Effector memory CD8-positive, alpha-beta T cell (primary cell): ENCODE results near the gene DYNLL2.

Source experiments
- ATAC-seq: fragments of 150-1000 bp; cut with Tn5 transposase; replicated peaks from 2 replicates; pipeline ENCODE4 v1.10.0; 2021; ENCODE audit warnings: mild to moderate bottlenecking, moderate library complexity
- DNase-seq, 3 experiments: peaks; one replicate each; pipeline ENCODE4 v3.0.0; 2021
- H3K27ac Mint-ChIP-seq, 2 donors: one replicate each; pipeline ENCODE4 v1.8.0; 2022; ENCODE audit warnings: mild to moderate bottlenecking in 2 of 2, mixed read lengths in 2 of 2, moderate library complexity in 2 of 2
- H3K27me3 Mint-ChIP-seq, 2 donors: one replicate each; pipeline ENCODE4 v1.8.0; 2022; ENCODE audit warnings: mixed read lengths in 2 of 2
- H3K36me3 Mint-ChIP-seq: one replicate; pipeline ENCODE4 v1.8.0; 2022; ENCODE audit warnings: mild to moderate bottlenecking, moderate library complexity, mixed read lengths; ENCODE audit not compliant: insufficient read depth
- H3K4me1 Mint-ChIP-seq, 2 donors: one replicate each; pipeline ENCODE4 v1.8.0; 2022; ENCODE audit warnings: low read depth in 2 of 2, mixed read lengths in 2 of 2
- H3K4me3 Mint-ChIP-seq, 2 donors: one replicate each; pipeline ENCODE4 v1.8.0; 2022; ENCODE audit warnings: mild to moderate bottlenecking in 2 of 2, mixed read lengths in 2 of 2, moderate library complexity in 2 of 2
- H3K9me3 Mint-ChIP-seq, 2 donors: one replicate each; pipeline ENCODE4 v1.8.0; 2022; ENCODE audit warnings: mixed read lengths in 2 of 2

DYNLL2 gene

DNA sequence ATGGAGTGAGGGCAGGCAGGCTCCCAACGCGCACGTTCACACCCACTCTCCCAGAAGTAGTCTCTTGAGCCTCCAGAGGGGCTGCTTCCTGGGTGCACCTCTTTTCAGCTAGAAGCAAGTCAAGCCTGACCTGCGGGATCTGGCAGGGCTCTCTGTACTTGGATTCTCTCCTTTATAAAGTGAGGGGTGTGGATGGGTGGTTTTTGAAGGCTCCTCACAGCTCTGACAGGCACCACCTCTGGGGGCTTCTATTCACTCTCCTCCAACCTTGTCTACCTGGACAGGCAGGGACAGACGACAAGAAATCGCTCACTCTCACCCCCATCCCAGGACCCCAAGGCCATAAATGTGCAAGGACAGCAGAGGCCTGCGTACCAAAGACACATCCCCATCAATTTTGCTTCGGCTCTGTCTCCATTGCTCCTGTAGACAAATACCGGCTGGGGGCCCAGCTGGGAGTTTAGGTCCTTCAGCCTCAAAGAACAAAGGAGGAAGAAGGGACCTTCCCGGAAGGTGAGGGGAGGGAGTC lies 814 bp upstream of the DYNLL2 start:
- no peak for DNase-seq
- peaks cover 18 to 28% of the 10 kb centered on the region in 2 donors for H3K4me1 Mint-ChIP-seq
- no peaks in the 10 kb centered on the region for H3K27me3 Mint-ChIP-seq
- peaks cover 33% of the 10 kb centered on the region for H3K36me3 Mint-ChIP-seq
- peak overlapping the region in 1 of 2 donors; percentile 31 for H3K4me3 Mint-ChIP-seq
- peak overlapping the region in 1 of 2 donors; percentile 38 for H3K27ac Mint-ChIP-seq
- H3K9me3 Mint-ChIP-seq: no peaks in the 10 kb centered on the region
- ATAC-seq: no peak

DNA sequence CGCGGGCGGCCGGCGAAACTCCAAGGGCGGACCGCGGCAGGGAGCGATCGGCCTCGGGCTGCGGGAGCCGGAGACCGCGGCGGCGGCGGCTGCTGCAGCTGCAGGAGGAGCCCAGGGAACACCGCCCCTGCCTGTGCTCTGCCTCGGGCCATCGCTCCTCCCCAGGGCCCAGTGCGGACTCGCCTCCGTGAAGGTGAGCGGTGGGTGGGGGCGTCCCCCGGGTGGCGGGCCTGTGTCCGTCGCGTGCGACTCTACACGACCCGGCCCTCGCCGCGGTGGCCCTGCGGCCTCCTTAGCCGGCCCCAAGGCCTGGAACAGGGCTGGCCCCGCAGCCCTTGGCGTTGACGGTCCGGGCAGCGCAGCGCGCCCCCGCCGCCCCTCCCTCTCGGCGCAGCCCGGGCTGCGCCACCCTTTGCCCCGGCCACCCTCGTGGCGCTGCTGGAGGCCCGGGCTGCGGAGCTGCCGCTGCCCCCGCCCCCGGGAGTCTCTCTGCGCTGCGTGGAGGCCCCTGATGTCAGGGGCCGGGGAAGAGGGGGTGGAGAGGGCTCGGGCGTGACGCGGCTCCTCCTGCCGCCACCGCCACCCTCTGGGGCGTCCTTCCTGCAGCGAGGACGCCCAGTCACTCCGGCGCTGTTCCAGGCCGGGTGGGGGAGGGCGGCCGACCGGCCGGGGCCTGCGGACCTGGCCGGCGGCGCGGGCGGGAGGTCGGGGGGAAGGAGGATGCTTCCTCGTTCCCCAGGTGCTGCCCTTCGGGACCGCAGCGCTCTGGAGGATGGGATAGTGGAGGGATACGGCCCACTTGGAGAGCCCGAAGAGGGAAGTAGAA lies 485 bp downstream of the DYNLL2 start:
- H3K4me1 Mint-ChIP-seq: peaks cover 23 to 41% of the 10 kb centered on the region in 2 donors

DNA sequence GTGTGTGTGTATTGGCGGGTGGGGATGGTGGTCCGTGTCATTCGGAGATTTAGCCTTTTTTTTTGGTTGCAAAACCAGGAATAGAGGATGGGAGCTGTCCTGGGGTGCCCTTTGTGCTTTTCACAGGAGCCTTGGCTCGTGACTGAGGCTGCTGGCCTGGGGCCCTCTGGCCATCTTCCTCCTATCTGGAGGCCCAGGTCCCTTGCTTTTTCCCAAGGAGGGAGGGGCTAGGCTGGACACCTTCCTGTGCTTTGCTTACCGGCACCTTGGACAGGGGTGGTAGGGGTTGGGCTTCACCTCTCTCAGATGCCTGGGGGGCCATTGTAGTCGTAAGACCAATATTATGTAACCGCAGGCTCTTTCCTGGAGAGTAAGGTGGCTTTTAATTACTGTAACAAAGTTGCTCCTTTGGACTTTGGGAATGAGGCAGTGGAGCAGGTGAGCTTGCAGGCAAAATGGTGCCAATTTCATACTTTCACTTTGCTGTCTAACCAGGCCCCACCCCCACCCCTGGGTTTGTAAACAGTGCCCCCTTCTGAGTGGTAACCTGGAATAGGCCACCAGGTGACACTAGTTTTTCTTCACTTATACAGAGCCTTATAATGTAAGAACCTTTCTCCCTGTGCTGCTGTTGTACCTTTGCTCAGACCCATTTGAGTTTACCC lies 1.2 kb downstream of the DYNLL2 start:
- DNase-seq: peak; percentile 16 to 41 (median 18)
- H3K36me3 Mint-ChIP-seq: peaks cover 50% of the 10 kb centered on the region

More for the DNA sequence above, 485 bp downstream of the DYNLL2 start:
- ATAC-seq: peak; percentile 75
- Mint-ChIP-seq H3K27me3 (no peaks in the 10 kb centered on the region), H3K27ac (peak overlapping the region; percentile 69 to 77), H3K36me3 (peaks cover 46% of the 10 kb centered on the region), H3K9me3 (no peaks in the 10 kb centered on the region), H3K4me3 (peak overlapping the region; percentile 82 to 86)
- DNase-seq: peak; percentile 64 to 68 (median 65)

DNA sequence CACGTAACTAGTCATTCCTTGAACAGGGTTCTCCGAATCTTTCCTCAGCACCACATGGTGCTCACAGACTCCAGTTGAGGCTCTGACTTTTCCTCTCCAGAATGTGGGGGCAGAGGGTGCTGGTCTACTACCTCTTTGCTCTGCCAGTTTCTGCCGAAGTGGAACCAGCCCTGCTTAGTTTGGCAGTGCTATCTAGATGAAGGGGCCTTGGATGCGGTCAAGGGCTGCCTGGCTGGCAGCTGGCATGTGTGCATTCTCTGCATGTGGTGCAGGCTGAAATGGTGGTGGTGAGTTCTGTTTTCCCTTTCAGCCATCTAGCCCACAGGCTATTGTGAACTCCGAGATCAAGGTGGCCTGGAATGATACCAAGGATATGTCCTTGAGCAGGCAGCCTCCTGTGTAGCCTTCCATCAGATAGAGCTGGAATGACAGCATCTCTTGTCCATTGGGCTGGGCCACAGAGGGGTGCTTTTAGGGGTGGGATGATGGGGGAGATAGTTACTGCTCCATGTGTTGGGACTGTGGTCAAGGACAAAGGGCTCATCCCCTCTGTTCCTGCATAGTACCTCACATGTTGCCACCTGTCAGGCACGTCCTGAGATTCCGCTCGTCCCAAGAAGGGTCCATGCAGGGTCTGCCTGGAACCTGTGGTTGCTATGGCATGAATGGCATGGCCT lies 2.0 kb downstream of the DYNLL2 start:
- Mint-ChIP-seq H3K4me1 (peaks cover 30 to 49% of the 10 kb centered on the region in 2 donors), H3K27ac (peak overlapping the region; percentile 69 to 77), H3K4me3 (peak overlapping the region; percentile 82 to 86), H3K36me3 (peaks cover 57% of the 10 kb centered on the region), H3K27me3 (no peaks in the 10 kb centered on the region), H3K9me3 (no peaks in the 10 kb centered on the region)
- ATAC-seq (no peak), DNase-seq (no peak)

More for the DNA sequence above, 1.2 kb downstream of the DYNLL2 start:
- Mint-ChIP-seq H3K4me3 (peak overlapping the region; percentile 82 to 86), H3K4me1 (peaks cover 26 to 42% of the 10 kb centered on the region in 2 donors), H3K27me3 (no peaks in the 10 kb centered on the region), H3K9me3 (no peaks in the 10 kb centered on the region), H3K27ac (peak overlapping the region; percentile 69 to 77)
- peak; percentile 28 for ATAC-seq

DNA sequence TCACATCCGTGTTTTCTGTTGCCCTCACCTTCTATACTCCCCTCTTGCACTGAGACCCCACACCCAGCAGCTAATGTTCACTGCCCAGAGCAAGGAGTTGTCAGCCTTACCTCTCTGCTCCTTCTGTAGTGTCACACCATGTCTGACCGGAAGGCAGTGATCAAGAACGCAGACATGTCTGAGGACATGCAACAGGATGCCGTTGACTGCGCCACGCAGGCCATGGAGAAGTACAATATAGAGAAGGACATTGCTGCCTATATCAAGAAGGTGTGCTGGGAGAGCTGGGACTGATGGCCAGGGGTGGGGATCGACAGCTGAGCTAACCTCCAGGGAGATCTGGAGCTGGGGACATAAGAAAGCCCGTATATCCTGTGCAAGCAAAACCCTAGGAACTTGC lies 3.7 kb downstream of the DYNLL2 start:
- Mint-ChIP-seq H3K36me3 (peaks cover 75% of the 10 kb centered on the region), H3K4me3 (peak overlapping the region in 1 of 2 donors; percentile 12), H3K27ac (peak overlapping the region in 1 of 2 donors; percentile 89), H3K4me1 (peaks cover 38 to 63% of the 10 kb centered on the region in 2 donors), H3K9me3 (no peaks in the 10 kb centered on the region), H3K27me3 (no peaks in the 10 kb centered on the region)
- DNase-seq: no peak
- ATAC-seq: no peak

DNA sequence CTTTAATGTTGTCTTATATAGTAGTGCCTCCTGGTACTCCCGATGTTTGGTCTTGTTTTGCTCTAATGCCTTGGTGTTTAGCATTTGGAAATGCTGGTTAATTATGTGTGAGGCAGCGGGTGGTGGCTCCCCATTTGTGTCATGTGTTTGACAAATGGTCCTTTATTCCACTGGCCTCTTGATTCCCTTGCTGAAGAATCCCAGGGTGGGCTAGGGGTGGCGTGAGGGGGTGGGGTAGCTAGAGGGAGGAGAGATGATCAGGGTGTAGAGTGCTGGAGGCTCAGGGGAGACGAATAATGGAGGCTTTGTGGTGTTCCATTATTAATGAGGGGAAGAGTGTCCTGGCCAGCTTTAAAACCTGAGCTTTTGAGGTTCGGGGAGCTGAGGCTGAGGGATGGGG lies 5.4 kb downstream of the DYNLL2 start:
- Mint-ChIP-seq H3K4me1 (peaks cover 49 to 80% of the 10 kb centered on the region in 2 donors), H3K27me3 (no peaks in the 10 kb centered on the region), H3K27ac (peak overlapping the region; percentile 54 to 62), H3K9me3 (no peaks in the 10 kb centered on the region), H3K4me3 (no peak overlapping the region), H3K36me3 (peaks cover 69% of the 10 kb centered on the region)
- ATAC-seq: no peak
- no peak for DNase-seq

DNA sequence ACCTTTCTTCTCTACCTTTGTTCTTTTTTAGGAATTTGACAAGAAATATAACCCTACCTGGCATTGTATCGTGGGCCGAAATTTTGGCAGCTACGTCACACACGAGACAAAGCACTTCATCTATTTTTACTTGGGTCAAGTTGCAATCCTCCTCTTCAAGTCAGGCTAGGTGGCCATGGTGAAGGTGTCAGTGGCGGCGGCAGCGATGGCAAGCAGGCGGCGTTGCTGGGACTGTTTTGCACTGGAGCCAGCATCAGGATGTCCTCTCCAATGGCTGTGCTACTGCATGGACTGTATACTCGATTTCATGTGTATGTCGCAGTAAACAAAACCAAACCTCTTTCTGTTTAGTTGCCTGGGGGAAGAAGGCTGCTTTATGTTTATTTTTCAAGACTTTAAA lies 5.9 kb downstream of the DYNLL2 start:
- ATAC-seq: no peak
- Mint-ChIP-seq H3K4me3 (no peak overlapping the region), H3K4me1 (peaks cover 50 to 80% of the 10 kb centered on the region in 2 donors), H3K27me3 (no peaks in the 10 kb centered on the region), H3K27ac (peak overlapping the region in 1 of 2 donors; percentile 87), H3K9me3 (no peaks in the 10 kb centered on the region), H3K36me3 (peaks cover 65% of the 10 kb centered on the region)
- no peak for DNase-seq

DNA sequence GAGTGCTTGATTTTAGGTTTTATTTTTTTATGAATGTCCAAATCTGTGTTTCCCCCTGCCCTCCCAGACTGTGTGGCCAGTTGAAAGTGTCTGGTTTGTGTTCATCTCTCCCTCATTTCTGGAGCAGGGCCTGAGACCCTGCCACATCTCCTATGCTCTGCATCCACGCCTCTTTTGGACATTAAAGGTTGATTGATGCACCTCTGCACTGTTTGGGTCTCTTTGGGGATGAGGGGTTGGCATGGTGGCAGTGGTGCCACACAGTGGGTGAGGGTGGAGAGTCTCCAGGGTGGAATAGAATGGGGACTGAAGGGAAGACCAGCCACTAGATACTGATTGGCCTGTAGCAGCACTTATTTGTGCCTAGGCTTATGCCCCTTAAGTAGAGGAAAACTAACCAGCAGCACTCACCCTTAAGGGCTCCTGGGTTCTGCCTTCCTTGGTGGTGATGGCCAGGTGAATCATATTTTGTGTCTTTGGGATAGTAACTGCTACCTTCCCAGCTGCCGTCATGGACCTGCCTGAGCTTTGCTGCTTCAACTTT lies 7.9 kb downstream of the DYNLL2 start:
- Mint-ChIP-seq H3K36me3 (peaks cover 54% of the 10 kb centered on the region), H3K4me3 (no peak overlapping the region), H3K4me1 (peaks cover 39 to 65% of the 10 kb centered on the region in 2 donors), H3K9me3 (no peaks in the 10 kb centered on the region), H3K27me3 (no peaks in the 10 kb centered on the region), H3K27ac (peak overlapping the region; percentile 87 to 95)
- ATAC-seq: peak; percentile 19
- DNase-seq: no peak

DNA sequence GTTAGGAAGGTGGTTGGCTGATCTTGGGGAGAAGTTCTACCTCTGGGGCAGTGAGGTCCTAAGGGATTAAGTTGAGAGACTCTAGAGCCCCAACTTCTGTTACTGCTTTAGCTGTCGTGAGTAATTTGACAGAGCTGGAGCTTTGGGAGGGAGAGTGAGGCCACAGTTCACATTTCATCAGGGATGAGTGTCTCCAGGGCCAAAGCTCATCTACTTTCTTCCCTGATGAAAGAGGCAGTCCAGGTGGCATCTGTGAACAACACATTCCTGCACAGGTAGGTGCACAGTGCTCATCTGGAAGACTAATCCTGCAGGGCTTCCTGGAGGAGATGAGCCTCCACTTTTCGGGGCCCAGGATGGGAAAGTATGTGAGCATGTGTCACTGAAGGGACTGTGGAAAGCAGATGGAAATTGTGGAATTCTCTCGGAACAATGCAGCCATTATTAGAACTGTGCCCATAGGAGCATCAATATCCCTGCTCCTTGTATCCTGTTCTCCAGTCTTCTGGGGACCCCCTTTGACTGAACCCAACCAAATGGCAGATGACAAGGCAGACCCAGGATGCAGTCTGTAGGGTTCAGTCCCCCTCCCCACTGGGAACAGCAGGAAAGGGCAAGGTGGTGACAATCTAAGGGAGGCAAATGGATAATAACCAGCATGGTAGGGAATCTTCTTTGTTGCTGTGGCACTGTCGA lies 9.0 kb downstream of the DYNLL2 start:
- no peaks in the 10 kb centered on the region for H3K9me3 Mint-ChIP-seq
- peak overlapping the region; percentile 87 to 95 for H3K27ac Mint-ChIP-seq
- DNase-seq (no peak), ATAC-seq (no peak)
- peak overlapping the region in 1 of 2 donors; percentile 13 for H3K4me3 Mint-ChIP-seq
- no peaks in the 10 kb centered on the region for H3K27me3 Mint-ChIP-seq
- H3K36me3 Mint-ChIP-seq: peaks cover 45% of the 10 kb centered on the region
- peaks cover 34 to 53% of the 10 kb centered on the region in 2 donors for H3K4me1 Mint-ChIP-seq

DNA sequence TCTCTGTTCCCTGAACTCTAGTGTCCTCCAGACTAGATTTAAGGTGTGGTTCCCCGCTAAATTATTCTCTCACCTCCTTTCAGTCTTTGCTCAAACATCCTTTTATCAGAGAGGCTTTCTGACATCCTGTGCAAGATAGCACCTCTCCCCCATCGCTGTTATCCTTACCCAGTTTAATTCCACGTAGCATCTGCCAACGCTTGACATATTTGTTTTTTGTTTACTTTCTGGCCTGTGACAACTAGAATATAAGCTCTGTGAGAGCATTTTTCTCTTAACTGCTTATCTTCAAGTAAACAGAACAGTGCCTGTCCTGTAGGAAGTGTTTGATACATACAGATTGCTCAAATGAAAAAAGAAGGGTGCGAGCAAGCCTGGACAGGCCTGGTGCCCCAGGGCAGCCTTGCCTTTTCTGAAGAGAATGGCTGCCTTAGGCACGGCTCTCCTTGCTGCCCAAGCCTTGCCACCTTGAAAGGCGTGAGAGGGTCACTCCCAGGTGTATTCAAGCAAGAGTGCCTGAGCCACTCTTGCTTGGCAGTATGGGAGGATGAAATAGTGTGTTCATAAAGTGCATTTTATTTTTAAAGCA lies 9.7 kb downstream of the DYNLL2 start:
- peaks cover 39% of the 10 kb centered on the region for H3K36me3 Mint-ChIP-seq

DNA sequence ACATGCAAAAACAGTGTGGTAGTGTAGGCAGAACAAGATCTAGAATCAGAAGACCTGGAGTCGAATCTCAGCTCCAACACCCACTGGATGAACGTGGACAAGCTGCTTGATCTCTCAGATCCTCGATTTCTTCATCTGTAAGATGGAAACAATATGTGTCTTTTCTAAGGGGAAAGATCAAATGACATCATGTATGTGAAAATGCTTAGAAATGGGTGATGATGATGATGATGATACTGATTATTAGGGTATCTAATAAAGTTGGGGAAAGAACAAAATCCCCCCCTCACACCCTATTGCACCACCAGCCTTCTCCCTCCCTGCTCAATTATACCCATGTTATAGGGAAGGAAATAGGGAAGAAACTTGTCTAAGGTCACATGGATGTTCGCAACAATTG lies 10.9 kb downstream of the DYNLL2 start:
- Mint-ChIP-seq H3K4me3 (no peak overlapping the region), H3K27me3 (no peaks in the 10 kb centered on the region), H3K4me1 (peaks cover 26 to 47% of the 10 kb centered on the region in 2 donors), H3K36me3 (peaks cover 29% of the 10 kb centered on the region), H3K9me3 (no peaks in the 10 kb centered on the region), H3K27ac (peak overlapping the region; percentile 61 to 95)
- ATAC-seq: no peak
- DNase-seq: no peak

More for the DNA sequence above, 9.7 kb downstream of the DYNLL2 start:
- Mint-ChIP-seq H3K4me3 (peak overlapping the region in 1 of 2 donors; percentile 13), H3K27me3 (no peaks in the 10 kb centered on the region), H3K9me3 (no peaks in the 10 kb centered on the region), H3K27ac (peak overlapping the region; percentile 61 to 95), H3K4me1 (peaks cover 32 to 47% of the 10 kb centered on the region in 2 donors)
- ATAC-seq (peak; percentile 56), DNase-seq (no peak)

DNA sequence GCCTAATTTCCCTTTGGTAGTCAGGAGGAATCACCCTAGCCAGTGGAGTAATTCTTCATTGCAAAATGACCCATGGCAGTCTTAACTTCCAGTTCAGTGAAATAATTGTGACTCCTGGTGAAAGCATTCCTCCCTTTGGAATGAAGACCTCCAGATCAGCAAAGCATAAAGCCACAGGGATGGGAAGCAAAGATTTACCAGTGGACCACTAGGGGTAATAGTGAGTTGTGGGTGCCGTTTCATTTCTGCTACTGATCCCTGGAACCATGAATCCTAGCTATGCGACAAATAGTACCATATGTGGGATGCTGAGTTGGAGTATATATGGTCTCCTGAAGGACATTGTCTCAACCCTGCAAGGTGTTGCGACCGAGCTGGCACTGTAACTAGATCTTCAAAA lies 13.7 kb downstream of the DYNLL2 start:
- peaks cover 5% of the 10 kb centered on the region for H3K36me3 Mint-ChIP-seq
- no peak overlapping the region for H3K27ac Mint-ChIP-seq
- no peaks in the 10 kb centered on the region for H3K27me3 Mint-ChIP-seq
- DNase-seq (no peak), ATAC-seq (no peak)
- H3K9me3 Mint-ChIP-seq: no peaks in the 10 kb centered on the region
- no peak overlapping the region for H3K4me3 Mint-ChIP-seq
- peaks cover 16 to 34% of the 10 kb centered on the region in 2 donors for H3K4me1 Mint-ChIP-seq
